ENCODE data around the gene DHX35.
A peak's percentile ranks its signal among the peaks of the same experiment; 100 is the strongest.

DHX35 gene

GRCh38 chr20:39032997-39033396, 70.9 kb downstream of the DHX35 start:
- DNase-seq = no peak

DNA sequence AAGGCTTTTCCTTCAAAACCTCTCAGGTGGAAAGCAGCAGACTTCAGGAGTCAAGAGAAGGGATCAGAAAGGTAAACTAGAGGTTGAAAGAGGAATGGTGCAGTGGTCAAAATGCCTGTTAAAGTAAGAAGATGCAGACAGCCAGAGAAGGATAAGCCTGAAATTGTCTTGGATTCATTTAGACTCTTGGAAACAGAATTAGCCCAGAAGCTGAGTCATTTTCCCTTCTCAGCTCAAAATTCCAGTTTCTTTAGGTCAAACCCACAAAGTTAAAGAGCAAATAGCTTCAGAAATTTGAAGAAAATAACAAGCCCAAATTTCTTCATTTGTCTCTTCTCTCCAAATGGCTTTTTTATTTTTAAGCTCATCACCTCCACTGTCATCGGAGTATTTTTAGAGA, 73.9 kb downstream of the DHX35 start:
- no peak for DNase-seq

GRCh38 chr20:39036851-39037250, 74.7 kb downstream of the DHX35 start:
- no peak for DNase-seq

GRCh38 chr20:39038047-39038446, 75.9 kb downstream of the DHX35 start:
- DNase-seq = no peak

GRCh38 chr20:39038495-39038894, 76.4 kb downstream of the DHX35 start:
- no peak for DNase-seq

GRCh38 chr20:39039261-39039660, 77.1 kb downstream of the DHX35 start:
- no peak for DNase-seq

DNA sequence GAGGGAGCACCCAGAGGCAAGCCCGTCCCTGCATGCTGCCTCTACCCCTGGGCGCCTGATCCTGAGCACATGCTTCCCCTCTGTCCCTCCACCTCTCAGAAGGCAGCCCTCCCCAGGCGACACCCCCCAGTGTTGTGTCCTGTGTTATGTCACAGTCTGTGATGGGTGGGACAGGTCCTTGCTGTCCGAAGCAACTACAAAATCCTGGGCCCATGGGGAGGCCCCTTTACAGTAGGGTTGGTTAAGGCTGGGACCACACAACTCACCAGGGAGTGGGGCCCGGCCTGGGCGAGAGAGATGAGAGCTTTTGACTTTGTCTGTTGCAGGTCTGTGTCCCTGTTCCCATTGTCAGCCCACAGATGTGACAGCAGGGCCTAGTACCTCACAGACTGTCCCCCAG, 78.0 kb downstream of the DHX35 start:
- no peak for DNase-seq

- no peak for DNase-seq
These were observed 78.9 kb downstream of the DHX35 start for GRCh38 chr20:39041067-39041466.

DNA sequence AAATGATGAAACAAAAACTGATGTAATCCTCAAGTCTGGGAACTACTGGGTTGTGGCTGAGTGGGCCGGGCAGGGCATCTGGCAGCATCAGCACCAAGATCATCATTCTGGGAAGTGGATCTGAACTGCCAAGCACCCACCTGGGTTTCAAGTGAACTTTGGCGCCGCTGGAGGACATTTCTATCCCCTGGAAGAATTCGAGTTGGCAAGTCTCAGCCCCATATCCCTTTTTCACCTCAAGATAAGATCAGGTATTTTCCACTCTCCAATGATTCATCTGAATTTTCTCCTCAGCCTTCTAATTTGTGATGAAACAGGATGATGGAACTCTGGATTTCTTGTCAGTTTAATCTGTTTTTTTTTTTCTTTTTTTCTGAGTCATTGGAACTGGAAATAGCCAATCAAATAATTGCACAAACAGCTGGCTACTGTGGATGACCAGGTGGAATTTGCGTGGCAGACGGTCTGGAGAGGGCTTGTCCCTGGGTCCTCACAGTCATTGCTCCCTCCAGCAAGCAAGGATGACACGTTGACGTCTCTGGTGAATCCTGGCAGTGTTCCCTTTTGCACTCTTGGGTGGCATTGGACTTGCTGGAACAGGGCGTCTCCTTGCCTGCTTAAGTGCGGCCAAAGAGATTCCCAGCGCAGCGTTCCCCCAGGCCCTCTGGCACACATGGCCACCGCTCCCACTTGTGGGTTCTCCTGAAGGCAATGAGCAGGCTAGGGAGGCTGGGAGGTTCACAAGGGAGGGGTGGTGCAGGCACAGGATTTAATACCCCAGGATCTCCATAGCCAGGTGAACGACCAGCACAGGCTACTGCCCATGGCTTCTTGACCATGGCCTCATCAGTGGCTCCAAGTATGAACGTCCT, 80.4 kb downstream of the DHX35 start:
- DNase-seq = no peak

DNA sequence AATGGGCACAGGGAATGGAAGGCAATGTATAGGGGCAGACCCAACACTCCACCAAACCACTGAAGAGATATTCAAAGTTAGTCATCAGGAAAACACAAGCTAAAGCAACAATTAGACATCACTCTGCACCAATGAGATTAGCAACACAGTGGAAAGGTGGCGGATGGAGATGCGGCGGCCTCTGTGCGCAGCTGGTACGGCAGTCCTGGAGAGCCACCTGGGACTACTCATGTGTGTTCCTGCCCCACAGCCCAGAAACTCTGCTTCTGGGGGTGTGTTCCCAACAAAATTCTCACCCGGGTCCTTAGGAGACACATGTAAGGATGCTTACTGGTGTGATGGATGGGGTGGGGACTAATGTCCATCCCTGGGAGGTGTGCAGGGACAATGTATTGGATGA, 82.4 kb downstream of the DHX35 start:
- DNase-seq = no peak

DNA sequence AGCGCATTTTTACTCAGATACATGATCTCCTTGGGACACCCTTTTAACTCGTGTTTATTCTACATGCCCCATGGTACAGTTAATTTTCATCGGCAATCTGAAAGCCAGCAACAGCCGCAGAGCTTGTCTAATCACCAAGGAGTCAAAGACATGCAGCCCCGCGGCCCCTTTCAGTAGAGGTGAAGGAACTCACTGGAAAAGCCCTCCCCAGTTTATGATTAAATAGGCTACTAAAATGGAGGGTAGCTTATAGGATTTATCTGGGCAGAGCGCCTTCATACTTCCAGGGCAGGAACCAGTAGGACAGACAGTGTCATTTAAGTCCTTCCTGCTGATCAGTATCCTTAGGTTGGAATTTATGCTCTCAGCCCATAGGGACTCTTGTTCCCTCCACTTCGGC, 83.5 kb downstream of the DHX35 start:
- no peak for DNase-seq

DNA sequence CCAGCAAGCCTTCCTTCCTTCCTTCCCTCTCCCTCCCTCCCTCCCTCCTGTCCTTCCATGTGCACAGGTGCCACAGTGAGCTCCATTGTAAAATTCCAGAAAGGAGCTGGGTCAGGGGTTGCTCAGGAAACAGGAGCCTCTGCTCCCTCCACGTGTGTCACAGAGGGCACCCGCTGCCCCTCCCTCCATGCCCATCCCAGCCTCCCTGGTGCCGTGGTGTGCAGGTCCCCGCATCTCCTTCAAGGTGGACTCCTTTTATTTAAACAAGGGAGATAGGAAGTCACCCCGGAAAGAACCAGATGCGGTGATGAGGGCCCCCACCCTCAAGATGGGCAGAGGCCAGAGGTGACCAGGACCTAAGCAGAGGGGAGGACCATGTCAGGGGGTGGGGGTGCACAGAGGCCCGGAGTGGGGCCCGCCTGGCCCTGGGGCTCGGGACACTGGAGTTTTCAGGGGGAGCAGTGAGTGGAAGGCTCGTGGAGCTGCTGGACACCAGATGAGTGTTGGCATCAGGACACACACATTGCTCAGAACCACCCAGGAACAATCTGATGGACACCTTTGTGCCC, 85.4 kb downstream of the DHX35 start:
- no peak for DNase-seq

DNA sequence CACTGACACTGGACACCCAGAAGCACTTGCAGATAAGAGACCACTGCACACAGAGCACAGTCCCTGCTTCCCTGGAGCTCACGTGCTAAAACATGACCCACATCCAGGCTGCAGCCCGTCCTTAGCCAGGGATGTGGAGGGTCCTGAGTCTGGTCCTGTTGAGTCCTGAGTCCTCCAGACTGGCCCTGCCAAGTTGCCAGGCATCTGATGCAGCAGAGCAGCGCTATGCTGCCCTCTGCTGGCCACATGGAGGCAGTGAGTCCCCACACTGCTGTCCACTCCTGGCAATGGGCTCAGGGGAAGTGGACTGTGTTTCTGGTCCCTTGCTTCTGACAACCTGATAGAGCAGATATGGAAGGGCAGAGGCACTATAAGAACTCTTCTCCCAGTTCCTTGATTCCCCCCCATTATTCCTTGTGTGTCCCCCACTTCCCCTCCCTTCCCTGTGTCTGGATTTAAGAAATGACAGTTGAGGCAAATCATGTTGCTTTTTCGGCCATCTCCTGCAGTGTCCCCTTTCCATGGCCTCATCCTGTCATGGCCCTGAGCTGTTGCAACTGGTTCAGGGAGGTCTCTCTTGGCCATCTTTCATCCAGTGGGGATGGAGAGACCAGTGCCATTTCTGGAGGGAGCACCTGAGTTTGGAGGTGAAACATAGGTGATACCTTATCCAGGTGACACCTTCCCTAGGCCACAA, 86.0 kb downstream of the DHX35 start:
- DNase-seq = peak; percentile 71

DNA sequence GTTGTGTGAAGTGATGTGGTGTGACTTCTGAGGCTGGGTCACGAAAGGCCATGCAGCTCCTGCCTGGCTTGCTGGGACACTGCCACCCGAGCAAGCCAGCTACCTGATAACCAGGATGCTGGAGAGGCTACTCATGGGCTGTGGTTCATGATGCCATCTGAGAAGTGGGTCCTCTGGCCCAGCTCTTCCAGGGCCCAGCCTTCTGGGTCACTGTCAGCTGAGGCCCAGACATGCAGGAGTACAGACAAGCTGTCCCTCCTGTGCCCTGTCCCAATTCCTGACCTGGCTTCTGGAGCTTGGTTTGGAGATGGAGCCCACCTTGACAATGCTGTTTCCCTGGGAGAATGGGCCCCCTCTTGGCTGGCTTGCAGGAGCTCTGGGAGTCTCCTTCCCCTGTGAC, 87.0 kb downstream of the DHX35 start:
- no peak for DNase-seq

DNA sequence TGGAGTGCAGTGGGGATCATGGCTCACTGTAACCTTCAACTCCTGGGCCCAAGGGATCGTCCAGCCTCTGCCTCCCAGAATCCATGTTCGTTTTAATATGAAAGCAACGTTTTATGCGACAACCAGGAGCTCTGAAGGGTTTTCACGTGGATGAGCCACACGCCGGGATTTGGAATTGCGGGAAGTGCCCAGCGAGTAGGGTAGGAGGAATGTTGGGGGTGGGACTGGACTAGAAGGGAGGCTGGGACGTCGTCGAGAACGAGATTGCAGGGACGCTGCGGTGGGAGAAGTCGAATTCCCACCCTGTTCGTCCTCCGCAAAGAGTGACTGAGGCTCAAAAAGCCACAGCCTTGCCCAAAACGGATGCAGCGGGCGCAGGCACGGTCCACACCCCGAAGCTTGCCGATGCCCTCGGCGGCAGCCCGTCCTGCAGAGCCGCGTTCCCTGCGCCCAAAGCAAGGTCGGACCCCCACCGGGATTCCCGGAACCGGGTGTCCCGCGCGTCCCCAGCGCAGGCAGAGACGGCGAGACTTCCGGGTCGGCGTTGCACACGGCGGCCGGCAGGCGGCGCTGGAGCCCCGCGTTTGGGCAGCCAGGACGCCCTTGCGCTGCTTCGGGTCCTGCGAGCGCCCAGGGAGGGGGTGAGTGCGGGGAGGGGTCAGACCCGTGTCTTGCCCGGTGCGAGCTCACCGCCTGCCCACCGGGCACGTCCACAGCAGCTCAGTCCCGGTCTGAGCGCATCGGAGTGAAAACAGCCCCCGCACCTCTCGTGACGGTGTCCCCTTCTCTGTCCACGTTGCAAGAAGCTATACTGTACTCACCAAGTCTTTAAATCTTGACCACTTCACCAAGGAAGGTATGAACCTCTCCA, 87.8 kb downstream of the DHX35 start:
- DNase-seq = peak; percentile 80

DNA sequence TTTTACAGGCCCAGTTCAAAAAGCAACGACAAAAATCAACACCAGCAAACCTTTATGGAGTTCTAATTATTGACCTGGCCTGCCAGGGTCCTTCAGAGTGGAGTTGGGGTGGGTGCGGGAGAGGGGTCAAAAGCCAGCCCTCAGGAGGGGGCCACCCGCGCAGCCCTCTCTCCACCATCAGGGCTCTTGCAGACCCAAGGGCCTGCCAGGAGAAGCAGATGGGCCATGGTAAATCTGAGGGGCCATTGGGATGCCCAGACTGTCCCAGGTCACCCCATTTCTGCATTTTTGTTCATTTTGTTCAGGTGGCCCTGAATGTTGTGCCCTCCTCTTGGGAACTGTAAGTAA, 88.4 kb downstream of the DHX35 start:
- no peak for DNase-seq

DNA sequence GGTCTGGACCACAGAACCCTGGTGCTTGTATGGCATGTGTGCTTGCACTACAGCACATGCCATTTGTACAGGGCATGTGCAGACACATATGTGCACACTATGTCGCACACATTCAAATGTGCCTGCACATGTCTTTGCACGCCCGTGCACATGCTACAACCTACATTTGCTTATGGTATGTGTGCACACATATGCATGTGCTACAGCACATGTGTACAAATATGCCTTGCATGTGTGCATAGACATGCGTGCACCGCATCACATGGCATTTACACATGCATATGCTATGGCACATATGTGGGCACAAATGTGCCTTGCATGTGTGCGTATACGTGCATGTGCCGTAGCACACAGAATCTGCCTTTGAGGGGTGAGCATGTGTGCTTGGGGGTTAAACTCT, 90.5 kb downstream of the DHX35 start:
- no peak for DNase-seq

GRCh38 chr20:39057143-39057542, 95.0 kb downstream of the DHX35 start:
- DNase-seq = no peak

DNA sequence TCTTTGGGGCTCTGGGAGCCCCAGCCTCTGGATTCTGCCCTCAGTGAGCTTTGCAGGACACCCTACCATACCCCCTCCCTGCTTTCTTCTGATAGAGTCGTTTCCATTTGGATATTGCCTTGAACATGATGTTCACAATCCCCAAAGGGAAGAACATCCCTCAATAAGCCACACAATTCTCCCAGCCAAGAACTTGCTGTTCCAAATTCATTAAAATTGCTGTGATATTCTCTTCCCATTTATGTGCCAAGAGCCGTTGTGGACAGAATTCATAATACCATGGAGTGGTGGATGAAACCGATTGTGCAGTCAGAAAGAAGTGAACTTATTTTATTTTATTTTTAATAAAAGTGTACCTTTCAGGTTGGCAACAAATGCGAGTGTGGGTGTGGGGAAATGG, 95.8 kb downstream of the DHX35 start:
- DNase-seq = no peak

- DNase-seq = no peak
These were observed 96.9 kb downstream of the DHX35 start for GRCh38 chr20:39059036-39059435.

DNA sequence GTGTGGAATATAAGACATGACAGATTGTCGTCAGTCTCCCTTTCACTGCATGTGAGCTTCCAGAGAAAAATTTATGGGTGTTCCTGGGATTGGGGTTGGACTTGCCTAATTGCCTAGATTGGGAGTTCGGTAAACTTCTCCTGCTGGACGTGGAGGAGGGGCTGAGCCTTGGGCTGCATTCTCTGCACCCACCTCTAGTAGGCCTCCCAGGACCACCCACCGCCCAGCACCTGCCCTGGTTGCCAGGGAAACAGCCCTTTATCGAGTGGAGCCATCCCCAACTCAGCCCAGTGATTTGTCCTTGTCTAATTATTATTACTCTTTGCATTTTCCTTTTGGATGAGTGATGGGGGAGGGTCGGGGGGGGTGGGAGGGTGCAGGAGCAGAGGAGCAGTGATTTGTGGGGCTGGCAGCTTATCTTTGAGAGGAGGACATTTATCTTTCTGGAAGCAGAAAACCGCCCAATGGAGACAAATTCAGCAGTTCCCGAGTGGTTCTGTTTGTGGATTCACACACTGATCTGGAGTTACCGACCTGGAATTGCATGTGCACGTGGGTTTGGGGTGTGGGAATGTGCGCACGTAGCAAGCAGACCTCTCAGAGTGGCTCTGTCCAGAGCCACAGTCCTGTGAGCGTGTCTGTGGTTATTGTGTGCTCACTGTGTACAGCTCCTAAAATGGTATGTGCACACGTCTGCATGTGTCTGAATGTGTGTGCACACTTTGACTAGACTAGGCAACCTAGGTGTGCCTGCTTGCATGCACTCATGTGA, 104.5 kb downstream of the DHX35 start:
- DNase-seq = no peak

- DNase-seq = no peak
These were observed 105.5 kb downstream of the DHX35 start for GRCh38 chr20:39067526-39068216.
